AG08396 (cell line): ENCODE data around the gene PRG2.
"Not testable (repeated sequence)": the region's sequence is repeated elsewhere in the genome, so short reads cannot be mapped to it uniquely, and the experiment has no call there.

Experiments
- DNase-seq: peaks from one replicate; pipeline ENCODE4 v3.0.0; 2012; ENCODE audit warnings: low spot score, mixed read lengths

The PRG2 gene

GRCh38 chr11:57345555-57346211 lies 44.8 kb downstream of the PRG2 start:
- DNase-seq = peak; percentile 77

GRCh38 chr11:57344826-57345225 lies 45.6 kb downstream of the PRG2 start:
- DNase-seq = no peak

GRCh38 chr11:57343825-57344224 lies 46.6 kb downstream of the PRG2 start:
- DNase-seq = no peak

DNA sequence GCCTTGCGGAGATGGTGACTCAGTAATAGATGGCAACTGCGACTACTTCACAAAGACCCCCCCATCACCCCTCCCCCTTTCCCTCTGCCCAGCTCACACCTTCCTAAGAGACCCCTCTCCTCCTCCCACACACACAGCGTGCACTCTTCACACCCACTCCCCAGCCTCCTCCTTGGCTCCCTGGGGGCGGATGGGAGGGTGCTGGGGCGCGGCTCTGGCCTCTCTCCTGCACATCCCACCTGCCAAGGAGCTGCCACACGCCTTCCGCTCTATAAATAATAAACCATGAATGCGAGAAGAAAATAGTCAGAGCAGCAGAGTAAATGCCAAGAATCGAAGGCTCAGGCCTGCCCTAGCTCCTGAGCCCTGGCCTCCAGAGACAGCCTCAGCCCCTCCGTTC lies 47.7 kb downstream of the PRG2 start:
- no peak for DNase-seq

DNA sequence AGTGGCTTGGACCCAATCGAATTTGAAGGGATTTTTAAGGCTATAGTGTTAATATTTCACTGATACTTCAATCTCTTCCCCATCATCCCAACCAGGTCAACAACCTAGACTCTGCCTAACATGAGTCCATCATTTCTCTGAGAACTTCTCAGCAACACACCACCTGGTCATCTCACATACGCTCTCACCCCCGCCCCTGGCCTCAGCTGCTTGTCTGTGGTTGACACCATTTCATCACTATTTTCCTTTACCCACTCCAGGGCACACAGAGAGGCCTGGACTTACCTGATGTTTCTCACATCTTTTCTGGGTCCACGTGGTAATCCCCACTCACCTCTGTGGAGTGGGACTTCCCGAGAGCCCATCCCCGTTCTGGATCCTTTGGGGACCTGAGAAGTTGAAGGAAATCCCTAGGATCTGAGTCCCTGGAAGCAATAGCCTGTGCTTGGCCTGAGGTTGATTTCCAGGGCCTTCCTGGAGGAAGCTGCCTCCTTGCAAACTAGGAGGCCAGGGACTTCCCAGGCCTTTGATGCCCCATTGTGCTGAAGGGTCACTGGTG lies 49.1 kb downstream of the PRG2 start:
- no peak for DNase-seq

DNA sequence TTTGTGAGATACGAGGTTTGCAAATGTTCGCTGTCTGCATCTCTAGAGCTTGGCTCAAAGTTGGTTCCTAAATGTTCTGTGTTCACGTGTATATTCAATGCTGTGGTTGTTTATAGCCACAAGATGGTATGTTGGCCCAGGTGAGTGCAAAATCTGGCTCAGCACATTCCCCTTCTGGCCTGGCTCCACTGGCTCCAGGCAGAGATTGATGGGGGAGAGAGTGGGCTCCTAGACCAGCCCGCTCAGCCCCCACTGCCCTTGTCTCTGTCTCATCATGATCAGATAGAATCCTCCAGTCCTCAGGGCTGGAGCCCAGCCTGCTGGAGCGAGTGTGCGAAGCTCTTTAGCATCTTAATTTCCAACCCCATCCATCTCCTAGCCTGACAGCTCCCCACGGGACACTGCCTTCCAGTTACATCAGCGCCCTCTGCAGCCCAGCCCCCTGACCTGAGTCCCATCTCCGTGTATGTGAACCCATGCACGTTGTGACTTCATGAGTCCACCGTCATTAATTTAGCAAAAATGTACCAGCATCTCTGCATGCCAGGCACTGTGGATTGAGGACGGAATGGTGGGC lies 50.3 kb downstream of the PRG2 start:
- no peak for DNase-seq

DNA sequence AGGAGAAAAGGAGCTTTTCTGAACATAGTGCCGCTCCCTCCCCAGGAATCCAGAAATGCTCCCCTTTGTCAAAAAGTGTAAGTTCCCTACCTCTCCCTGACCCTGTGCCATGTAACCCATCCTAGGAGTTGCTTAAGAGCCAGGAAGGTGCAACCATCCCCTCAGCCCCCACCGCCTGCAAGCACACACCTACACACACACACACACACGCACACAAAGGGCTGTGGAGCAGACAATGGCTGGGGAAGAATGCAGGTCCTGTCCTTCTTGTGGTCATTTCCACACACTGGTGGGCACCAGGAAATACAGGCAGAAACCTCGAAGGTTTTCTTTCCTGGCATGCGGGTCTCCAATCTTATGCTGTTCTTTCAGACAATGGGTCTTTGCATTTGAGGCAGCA lies 51.1 kb downstream of the PRG2 start:
- no peak for DNase-seq

DNA sequence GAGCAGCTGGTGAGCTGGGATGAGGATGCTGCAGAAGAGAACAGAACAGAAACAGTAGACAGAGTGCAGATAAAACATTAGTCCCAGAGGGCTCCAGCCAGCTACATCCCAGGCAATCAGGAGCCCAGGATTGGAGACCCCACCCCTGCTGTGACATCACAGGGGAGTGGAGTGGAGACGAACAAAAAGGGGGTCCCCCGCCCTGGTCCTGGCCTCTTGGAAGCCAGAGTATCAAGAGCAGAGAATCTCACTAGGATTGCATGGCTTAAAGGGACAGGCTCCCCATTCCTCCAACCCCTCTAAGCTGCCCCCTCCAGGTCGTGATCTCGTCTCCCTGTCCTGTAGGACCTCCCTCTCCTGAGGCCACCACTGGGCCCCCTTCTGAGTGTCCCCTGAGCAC lies 52.3 kb downstream of the PRG2 start, which contains the start of gene P2RX3:
Gene P2RX3, plus strand, starts transcription at position 211 of the 400 bp plus-strand sequence. CDS start 199 bp downstream, outside the sequence.
- no peak for DNase-seq

- not testable (repeated sequence) for DNase-seq
Measured at GRCh38 chr11:57336856-57337255, 53.6 kb downstream of the PRG2 start.
